Activated CD8-positive, alpha-beta memory T cell treated with anti-CD3 and anti-CD28 coated beads, Interleukin-2, amount 50 U/mL, for 4 hours (primary cell): ENCODE results near the gene GLIPR1.
"Not testable (repeated sequence)": the region's sequence is repeated elsewhere in the genome, so short reads cannot be mapped to it uniquely, and the experiment has no call there.

Source experiments
- DNase-seq: peaks from one replicate; pipeline ENCODE4 v3.0.0-alpha.2; 2020

Gene GLIPR1

DNA sequence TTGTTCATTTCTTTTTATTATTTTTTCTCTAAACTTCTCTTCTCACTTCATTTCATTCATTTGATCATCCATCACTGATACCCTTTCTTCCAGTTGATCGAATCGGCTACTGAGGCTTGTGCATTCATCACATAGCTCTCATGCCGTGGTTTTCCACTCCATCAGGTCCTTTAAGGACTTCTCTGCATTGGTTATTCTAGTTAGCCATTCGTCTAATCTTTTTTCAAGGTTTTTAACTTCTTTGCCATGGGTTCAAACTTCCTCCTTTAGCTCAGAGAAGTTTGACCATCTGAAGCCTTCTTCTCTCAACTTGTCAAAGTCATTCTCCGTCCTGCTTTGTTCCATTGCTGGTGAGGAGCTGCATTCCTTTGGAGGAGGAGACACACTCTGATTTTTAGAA, 41.6 kb downstream of the GLIPR1 start:
- not testable (repeated sequence) for DNase-seq

DNA sequence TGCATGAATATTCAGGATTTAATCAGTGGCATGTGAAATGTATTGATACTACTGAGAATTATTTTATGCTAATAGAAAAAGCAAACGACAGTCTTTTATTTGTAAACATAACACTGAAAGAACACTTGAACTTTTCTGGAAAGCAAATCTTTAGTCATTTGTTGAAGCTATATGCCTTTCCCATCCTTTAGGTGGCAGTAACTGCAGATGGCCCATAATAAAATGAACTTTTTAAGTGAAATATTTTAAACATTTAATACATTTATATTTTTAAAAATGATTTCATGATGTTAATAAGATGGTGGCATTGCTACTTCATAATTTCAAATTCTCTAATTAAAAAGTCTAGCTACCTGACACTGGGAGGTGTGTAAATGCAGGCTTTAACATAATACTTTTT, 44.7 kb downstream of the GLIPR1 start:
- no peak for DNase-seq

DNA sequence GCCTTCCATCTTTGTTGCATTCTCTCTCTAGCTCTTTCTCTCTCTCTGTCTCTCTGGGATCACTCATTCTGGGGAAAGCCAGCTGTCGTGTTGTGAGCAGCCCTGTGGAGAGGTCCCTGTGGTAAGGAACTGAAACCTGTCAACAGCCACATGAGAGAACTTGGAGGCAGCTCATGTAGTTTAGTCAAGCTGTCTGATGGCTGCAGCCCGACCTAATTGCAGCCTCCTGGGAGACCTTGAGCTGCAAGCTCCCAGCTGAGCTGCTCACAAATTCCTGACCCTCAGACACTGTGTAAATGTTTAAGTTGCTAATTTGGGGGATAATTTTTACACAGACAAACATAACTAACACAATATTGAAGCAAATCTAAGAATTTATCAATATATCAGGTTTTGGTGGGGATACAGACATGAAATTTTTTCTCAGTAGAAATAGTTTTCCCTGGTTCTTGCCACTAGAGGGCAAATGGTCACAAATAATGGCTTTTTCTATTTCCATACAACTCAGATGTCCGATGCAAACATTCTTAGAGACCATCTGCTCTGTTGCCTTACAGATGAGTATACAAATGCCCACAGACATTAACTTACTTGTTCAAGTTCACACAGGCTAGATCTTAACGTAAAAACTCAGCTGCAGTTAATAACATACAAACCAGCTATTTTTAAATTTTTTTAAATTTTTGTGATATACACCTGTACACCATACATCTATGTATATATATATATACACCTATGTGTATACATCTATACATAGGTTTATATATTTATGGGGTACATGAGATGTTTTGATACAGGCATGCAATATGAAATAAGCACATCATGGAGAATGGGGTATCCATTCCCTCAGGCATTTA, 46.3 kb downstream of the GLIPR1 start:
- no peak for DNase-seq

DNA sequence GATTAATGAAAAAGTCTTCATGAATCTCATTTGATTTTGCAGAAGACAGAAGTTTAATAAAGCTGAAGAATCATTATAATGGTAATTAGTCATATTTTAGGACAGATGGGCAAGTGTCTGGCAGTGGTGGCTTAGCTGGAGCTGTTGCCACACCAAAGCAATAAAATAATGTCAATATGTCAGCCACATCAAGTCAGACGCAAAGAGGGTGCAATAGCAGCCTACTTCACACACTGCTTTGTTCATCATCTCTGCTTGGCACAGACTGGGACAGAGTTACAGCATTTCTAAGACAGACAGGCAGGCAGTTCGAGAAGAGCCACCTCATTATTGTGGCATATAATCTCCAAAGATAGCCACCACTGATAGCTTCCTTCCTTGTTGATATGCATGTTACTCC, 47.7 kb downstream of the GLIPR1 start:
- no peak for DNase-seq

DNA sequence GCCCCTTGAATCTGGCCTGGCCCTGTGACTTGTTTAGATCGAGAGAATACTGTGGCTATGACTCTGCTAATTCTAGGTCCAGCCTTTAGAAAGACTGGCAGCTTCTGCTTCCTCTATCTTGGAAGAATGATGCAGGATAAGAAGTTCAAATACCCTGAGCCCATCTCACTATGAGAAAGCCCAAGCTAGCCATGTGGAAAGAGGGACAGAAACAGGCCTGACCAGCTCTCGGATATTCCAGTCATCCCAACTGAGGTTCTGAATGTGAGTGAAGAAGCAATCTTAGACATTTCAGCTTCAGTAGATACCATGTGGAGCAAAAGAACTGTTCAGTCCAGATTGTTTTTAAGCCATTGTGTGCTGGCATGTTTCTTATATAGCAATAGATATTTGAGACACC, 48.1 kb downstream of the GLIPR1 start:
- DNase-seq = no peak

DNA sequence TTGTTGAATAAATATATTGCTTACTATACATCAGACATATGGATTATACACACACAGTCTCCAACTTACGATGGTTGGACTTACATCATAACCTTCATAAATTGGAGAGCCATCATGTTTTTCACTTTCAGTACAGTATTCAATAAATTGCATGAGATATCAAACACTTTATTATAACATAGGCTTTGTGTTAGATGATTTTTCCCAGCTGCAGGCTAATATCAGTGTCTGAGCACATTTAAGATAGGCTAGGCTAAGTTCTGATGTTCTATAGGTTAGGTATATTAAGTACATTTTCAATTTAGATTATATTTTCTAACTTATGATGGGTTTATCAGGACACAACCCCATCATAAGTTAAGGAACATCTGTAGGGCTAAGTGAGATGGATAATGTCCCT, 48.8 kb downstream of the GLIPR1 start:
- no peak for DNase-seq

DNA sequence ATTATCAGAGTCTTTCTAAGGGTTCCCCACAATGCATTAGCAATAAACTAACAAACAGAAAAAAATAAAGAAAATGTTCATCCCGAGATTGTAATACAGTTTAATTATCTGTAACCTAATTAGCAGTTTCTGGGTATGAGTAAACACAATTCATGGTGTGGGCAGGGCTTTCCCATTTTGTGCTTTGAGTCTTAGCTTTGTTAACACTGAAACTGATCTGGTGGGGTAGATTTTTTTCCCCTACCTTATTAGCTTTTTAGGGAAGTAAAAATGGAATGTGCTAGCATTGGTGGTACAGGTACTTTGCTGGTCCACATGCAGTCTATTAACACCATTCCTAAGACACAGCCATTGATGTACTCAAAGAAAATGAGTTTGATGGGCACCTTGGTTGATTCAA, 49.3 kb downstream of the GLIPR1 start:
- no peak for DNase-seq

DNA sequence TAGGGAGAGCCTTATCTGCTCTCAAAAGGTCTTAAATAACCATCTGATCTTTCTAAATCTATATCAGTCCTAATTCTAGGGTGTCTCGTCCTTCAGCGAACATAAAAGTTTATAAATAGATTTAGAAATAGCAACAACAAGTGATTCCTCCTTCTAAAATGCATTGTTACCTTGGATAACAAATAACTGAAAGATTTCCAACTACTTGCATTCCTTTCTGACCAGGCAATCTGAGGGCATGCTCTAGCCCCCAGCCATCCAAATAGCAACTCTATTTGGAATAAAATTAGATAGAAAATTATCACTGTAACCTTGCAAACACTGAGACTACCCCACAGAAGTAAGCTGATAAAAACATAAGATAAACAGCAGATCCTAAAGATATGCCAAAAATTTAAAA, 52.7 kb downstream of the GLIPR1 start:
- no peak for DNase-seq

DNA sequence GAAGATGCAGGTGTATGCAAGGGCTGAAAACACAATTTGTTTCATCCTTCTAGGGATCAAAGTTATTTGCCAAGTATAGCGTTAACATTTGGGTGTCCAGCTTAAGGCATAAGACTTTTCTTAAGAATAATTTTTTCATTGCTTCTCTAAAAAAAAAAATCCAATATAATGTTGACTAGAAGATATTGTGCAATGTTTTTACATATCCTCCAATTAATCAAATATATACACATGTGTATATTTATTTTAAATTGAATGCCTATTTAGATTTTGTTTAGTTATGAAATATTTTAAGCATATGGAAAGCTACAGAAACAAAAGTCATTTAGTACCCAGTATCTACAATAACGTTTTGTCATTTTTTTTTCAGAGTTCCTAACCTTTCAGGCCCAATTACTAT, 59.3 kb downstream of the GLIPR1 start:
- no peak for DNase-seq

DNA sequence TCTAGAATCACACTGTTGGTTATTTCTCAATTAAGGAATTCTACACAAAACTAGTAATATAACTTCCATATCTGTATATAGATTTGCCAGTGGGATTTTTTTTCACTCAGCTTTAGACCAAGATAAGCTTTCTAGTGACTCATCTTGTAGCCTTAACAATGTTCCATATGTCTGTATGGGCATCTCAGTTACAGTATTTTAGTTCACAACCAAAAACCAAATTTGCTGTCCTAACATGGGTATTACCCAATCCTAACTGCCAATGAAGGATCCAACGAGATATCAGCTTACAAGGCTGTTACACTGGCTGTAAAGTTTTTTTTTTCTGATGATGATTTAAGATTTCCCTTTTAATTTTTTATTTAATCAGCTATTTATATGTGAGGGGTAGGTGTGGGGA, 62.4 kb downstream of the GLIPR1 start:
- DNase-seq = no peak

DNA sequence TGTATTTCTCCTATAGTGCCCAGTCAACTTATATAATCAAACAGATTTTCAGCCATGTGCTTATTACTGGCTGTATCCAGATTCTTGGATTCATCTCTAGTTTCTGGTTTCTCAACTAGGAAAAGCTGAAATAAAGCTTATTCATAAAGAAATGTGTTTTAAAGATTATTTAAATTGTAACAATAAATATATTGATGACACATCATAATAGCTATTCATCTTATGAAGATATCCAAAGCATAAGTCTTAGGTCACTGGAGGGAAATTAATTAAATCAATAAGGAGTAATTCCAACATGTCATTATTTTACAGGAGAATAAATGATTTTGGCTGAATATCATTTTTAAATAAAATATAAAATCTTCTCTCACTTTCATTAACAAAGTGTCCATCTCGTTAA, 63.0 kb downstream of the GLIPR1 start:
- no peak for DNase-seq

DNA sequence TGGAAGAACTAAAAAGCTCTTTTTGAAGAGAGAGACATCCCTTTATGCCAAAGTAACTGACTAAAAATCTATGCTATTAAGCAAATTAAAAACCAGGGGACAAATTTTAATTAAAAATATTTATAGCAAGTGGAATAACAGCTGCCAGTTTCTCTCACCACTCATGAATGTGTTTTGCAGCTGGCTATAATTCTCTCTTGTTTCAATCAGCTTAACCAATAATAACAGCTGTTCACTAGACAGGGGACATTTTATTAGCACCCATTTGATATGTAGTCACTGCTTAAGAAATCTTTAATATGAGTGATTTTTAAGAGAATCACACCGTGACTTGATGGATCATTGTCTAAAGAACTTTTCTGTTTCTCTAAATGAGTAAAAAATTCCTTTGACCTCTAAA, 65.1 kb downstream of the GLIPR1 start:
- no peak for DNase-seq

DNA sequence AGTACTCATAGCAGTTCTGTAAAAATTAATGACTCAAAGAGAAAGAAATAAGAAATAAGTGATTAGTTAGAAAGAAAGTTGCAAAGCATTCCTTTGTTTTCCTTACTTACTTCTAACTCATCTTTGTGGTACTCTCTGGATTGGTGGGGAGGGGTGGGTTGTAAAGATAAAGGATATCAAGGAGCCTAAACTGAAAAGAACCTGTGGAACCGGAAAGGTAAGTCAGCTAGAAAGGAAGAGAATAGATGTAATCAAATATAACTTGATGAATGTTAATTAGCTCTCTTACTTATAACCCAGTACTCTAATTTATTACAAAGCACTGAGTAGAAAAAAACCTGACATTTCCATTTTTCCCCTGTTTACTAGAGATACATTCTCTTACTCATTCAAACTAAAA, 68.3 kb downstream of the GLIPR1 start:
- no peak for DNase-seq

DNA sequence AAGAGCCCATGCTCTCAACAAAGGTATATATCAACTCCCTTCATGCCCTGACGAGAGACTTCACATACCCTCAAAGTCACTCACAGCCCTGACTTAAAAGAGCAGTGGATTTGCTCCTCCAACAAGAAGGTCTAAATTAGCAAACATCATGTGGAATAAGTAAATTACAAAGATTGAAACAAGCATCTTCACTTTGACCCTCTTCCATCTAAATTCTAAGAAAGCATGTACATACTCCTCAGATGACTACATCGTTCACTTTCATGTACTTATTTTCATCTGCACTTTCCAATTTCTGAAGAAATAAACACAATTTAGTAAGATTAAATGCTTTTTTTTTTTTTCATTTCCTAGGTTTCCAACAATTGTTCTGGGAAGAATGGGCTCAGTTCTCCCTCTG, 69.4 kb downstream of the GLIPR1 start:
- DNase-seq = no peak

DNA sequence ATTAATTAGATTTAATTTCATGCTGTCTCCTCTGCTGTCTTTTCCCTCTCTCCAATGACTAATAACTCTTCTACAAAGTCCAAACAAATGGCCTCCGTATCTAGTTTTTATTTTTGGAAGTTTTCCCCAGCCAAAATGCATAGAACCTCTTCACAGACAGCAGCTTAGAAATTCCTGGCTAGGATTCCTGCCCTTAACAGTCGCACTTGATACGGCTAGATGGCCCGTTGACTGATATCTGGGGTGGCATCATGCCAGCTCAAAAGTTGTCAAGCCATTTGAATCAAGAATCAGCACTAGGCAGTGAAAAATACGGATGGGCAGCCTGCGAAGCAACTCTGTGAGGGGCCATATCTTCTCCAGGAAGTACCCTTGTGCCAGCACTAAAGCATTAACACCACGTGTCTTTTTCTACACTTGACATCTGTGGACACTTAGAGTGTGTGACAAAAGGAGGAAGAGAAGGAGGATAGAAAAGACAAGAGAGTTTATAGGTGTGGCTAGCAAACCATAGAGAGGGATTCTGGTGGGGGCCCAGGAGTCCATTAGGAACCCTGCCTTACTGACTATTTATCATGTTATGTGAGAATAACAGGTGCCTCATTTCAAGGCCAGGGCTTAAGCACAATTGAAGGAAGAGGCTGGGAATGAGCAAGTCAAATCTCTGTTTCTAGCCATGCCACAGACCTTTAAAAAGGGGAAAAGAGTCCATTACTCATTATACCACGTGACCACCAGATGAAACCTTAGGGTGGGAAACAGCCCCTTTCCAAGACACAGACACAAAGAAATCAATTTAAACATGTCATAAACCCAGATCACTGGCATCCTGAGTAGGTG, 70.1 kb downstream of the GLIPR1 start:
- DNase-seq = no peak

DNA sequence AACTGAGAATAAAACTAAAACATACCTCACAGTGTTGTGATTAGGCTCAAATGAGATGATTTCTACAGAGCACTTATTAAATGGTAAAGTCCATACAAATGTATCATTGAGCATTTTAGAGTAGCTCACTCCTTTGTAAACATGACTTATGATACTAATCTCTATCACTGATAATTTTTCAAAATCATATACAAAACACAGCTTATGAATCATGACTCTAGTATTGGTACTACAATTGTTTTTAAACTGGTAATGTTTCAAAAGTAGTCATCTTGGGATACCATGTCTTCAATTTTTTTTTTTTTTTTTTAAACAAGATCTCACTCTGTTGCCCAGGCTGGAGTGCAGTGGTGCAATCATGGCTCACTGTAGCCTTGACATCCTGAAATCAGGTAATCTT, 70.9 kb downstream of the GLIPR1 start:
- DNase-seq = no peak

DNA sequence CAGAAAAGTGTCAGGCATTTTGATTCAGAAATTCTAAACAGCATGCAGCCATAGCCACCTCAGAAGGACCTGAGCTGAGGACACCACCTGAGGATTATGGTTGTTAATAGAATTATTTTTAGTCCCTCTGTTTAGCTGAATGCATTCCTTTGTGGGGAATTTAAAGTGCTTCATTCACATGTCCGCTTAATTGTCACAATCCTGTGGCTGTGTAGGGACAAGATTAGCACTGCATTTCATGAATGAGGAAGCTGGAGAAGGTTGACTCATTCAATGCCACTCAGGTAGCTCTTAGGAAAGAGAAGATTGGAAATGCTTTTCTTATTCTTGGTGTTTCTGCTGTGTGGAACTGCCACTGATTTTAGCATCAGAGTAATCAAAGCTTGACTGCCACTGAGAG, 72.8 kb downstream of the GLIPR1 start:
- no peak for DNase-seq
